GM23248 (cell line): Measurements from ENCODE around the gene SLC25A26. TPM values are rescaled to one million over a fixed set of nuclear protein-coding genes. Genes with fewer than 3 reads are reported as not detected.

Experiments used
- DNase-seq: peaks from one replicate; pipeline ENCODE4 v3.0.0-alpha.2; 2015
- H2AFZ ChIP-seq: fragments of 200-600 bp; sonication (generic); 2 replicates; pipeline ENCODE4 v1.6.1; 2016; ENCODE audit warnings: antibody characterized with exemption
- H3F3A ChIP-seq: fragments of 200-600 bp; sonication (generic); 2 replicates; pipeline ENCODE4 v1.6.1; 2016; ENCODE audit warnings: mild to moderate bottlenecking, antibody characterized with exemption, mixed run types; ENCODE audit not compliant: insufficient read depth
- H3K27ac ChIP-seq: fragments of 200-600 bp; sonication (generic); 2 replicates; pipeline ENCODE4 v1.5.1; 2016; ENCODE audit warnings: mild to moderate bottlenecking
- H3K27me3 ChIP-seq: fragments of 200-600 bp; sonication (generic); replicated peaks from 2 replicates; pipeline ENCODE4 v1.6.1; 2016; ENCODE audit warnings: mild to moderate bottlenecking; ENCODE audit not compliant: insufficient read depth
- H3K36me3 ChIP-seq: fragments of 200-600 bp; sonication (generic); 2 replicates; pipeline ENCODE4 v1.6.1; 2016; ENCODE audit warnings: low read depth, mild to moderate bottlenecking
- H3K4me1 ChIP-seq: fragments of 200-600 bp; sonication (generic); 2 replicates; pipeline ENCODE4 v1.6.1; 2016; ENCODE audit warnings: mild to moderate bottlenecking; ENCODE audit not compliant: insufficient read depth
- H3K4me2 ChIP-seq: fragments of 200-600 bp; sonication (generic); one replicate; pipeline ENCODE4 v1.6.1; 2016; ENCODE audit warnings: mild to moderate bottlenecking; ENCODE audit not compliant: unreplicated experiment
- H3K4me3 ChIP-seq: fragments of 200-600 bp; sonication (generic); 2 replicates; pipeline ENCODE4 v1.5.1; 2016; ENCODE audit warnings: mild to moderate bottlenecking
- H3K79me2 ChIP-seq: fragments of 200-600 bp; sonication (generic); 2 replicates; pipeline ENCODE4 v1.6.1; 2016; ENCODE audit warnings: mild to moderate bottlenecking; ENCODE audit not compliant: insufficient read depth
- H3K9ac ChIP-seq: fragments of 200-600 bp; sonication (generic); 2 replicates; pipeline ENCODE4 v1.6.1; 2016; ENCODE audit warnings: mild to moderate bottlenecking
- H3K9me2 ChIP-seq: fragments of 200-600 bp; sonication (generic); 2 replicates; pipeline ENCODE4 v1.6.1; 2016; ENCODE audit warnings: mixed run types, mild to moderate bottlenecking, moderate library complexity; ENCODE audit not compliant: insufficient read depth
- H3K9me3 ChIP-seq: fragments of 200-600 bp; sonication (generic); one replicate; pipeline ENCODE4 v1.6.1; 2017; ENCODE audit warnings: low read depth
- H4K20me1 ChIP-seq: fragments of 200-600 bp; sonication (generic); 2 replicates; pipeline ENCODE4 v1.6.0; 2016; ENCODE audit not compliant: insufficient read depth
- EZH2 ChIP-seq: fragments of 200-600 bp; sonication (generic); IDR thresholded peaks from 2 replicates; pipeline ENCODE4 v1.6.1; 2018; ENCODE audit warnings: antibody characterized with exemption, mild to moderate bottlenecking; ENCODE audit not compliant: insufficient read depth, poor library complexity, severe bottlenecking
- EZH2phosphoT487 ChIP-seq: fragments of 200-600 bp; sonication (generic); IDR thresholded peaks from 2 replicates; pipeline ENCODE4 v1.6.1; 2018; ENCODE audit warnings: antibody characterized with exemption, moderate library complexity, mild to moderate bottlenecking, low read depth; ENCODE audit not compliant: insufficient read depth
- WGBS, 2 experiments: methylation state at CpG; one replicate each; pipeline ENCODE4 v1.1.6; 2015 to 2017; ENCODE audit warnings: low lambda C conversion rate in 2 of 2, low coverage in 1 of 2; ENCODE audit errors: missing lambda C conversion rate in 2 of 2; 5-methylcytosine and 5-hydroxymethylcytosine counted together
- in situ Hi-C: fragments of 300-500 bp; cut with MboI; formaldehyde crosslinking; loops from 2 replicates; pipeline ENCODE4 v1.15.0; 2020
- polyA plus RNA-seq: library from polyadenylated mRNA; unstranded; fragments of >200 nt; fragmentation: Nextera tagmentation; extraction: Ambion mirVana; gene quantifications from 2 replicates; pipeline ENCODE4 v1.2.1, GENCODE V29; 2016
- total RNA-seq: library from RNA; depleted of rRNA; stranded (reverse); fragments of >200 nt; shearing (Covaris generic); gene quantifications from 2 replicates; pipeline ENCODE4 v1.2.3, GENCODE V29; 2014

The SLC25A26 gene
- total and polyA plus RNA-seq, 2 experiments from 2014 or later, result 25.2 to 26.9 TPM

DNA sequence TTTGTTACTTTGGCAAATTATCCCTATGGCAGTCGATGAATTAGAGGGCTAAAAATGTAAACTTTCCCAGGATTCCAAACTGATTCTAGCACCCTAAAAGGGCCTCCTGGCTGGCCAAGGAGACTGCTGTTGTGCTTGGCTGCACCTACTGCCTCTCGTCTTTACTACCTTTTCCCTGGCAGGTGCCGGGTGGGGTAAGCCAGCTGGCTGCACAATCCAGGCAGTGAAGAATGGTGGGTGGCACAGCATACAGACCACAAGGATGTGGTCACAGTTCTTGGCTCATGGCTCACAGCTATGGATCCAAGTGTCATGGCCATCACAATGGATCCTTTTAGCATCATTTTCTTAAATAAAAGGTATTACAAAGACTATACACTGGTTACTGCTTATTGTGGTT, 20.7 kb upstream of the SLC25A26 start:
- DNase-seq, result no peak
- no peaks in the 10 kb centered on the region for H3K36me3 ChIP-seq

DNA sequence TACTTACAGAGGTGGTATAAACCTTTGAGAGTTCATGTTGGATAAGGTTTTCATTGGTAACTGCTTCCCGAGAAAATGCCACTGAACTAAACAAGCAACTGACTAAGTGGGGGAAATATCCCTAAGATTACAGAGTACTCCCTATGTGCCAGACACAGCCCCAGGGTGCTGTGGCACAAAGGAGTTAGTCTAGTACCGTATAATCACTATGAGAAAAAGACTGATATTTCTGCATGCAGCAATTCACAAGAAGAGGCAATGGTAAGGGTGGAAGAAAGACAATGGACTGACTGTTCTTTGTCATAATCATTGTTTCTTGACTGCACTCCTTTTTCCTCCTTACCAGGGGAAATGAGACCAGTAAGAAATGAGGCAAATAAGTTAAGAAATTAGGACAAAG, 20.0 kb upstream of the SLC25A26 start:
- no peak for TF ChIP-seq EZH2phosphoT487
- TF ChIP-seq EZH2, result no peak
- Histone ChIP-seq H3K9me2 (no peaks in the 10 kb centered on the region), H3K36me3 (no peaks in the 10 kb centered on the region), H3K9me3 (no peaks in the 10 kb centered on the region), H3F3A (no peaks in the 10 kb centered on the region), H3K79me2 (no peaks in the 10 kb centered on the region), H3K9ac (no peak overlapping the region), H3K4me3 (no peak overlapping the region), H3K4me2 (no peak overlapping the region), H3K4me1 (no peaks in the 10 kb centered on the region), H3K27ac (no peak overlapping the region), H4K20me1 (no peaks in the 10 kb centered on the region), H2AFZ (no peak overlapping the region), H3K27me3 (peaks cover 32% of the 10 kb centered on the region)
- no peak for DNase-seq
- 69 to 74% methylated on average over 2 of the region's 2 CpGs for WGBS, 2 experiments
- in situ Hi-C loops, result no loop called here

More for the DNA sequence above, 20.7 kb upstream of the SLC25A26 start:
- H3K27ac ChIP-seq, result no peak overlapping the region
- no peaks in the 10 kb centered on the region for H3K9me2 ChIP-seq
- H3K4me2 ChIP-seq, result no peak overlapping the region
- H3K79me2 ChIP-seq, result no peaks in the 10 kb centered on the region
- in situ Hi-C loops, result no loop called here
- H3K4me1 ChIP-seq, result no peaks in the 10 kb centered on the region
- no peaks in the 10 kb centered on the region for H4K20me1 ChIP-seq
- no peaks in the 10 kb centered on the region for H3K9me3 ChIP-seq
- no peak for TF ChIP-seq EZH2phosphoT487
- TF ChIP-seq EZH2, result no peak
- H3K27me3 ChIP-seq, result peaks cover 25% of the 10 kb centered on the region
- WGBS, 2 experiments, result 41 to 58% methylated on average over 3 of the region's 3 CpGs
- no peaks in the 10 kb centered on the region for H3F3A ChIP-seq
- H3K9ac ChIP-seq, result no peak overlapping the region
- no peak overlapping the region for H3K4me3 ChIP-seq
- H2AFZ ChIP-seq, result no peak overlapping the region

DNA sequence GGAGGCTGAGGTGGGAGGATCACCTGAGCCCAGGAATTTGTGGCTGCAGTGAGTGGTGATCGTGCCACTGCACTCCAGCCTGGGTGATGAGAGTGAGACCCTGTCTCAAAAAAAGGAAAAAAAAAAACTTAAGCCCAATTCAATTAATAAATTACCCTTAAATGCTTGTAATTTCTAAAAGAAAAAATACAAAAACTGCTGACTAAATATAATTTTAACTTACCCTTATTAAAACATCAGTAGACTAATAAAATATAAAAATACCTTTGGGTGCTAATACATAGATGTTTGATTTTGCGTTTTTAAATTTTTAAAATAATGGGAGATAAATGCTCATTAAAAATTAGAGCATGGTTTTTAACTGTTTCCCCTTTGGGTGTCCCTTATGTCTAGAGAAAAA, 17.5 kb upstream of the SLC25A26 start:
- Histone ChIP-seq H2AFZ (no peak overlapping the region), H3K4me1 (no peaks in the 10 kb centered on the region), H3K9me3 (no peaks in the 10 kb centered on the region), H3K27me3 (peaks cover 32% of the 10 kb centered on the region), H3K9me2 (no peaks in the 10 kb centered on the region), H3K4me3 (no peak overlapping the region), H4K20me1 (no peaks in the 10 kb centered on the region), H3F3A (no peaks in the 10 kb centered on the region), H3K4me2 (no peak overlapping the region), H3K36me3 (no peaks in the 10 kb centered on the region), H3K27ac (no peak overlapping the region), H3K9ac (no peak overlapping the region), H3K79me2 (no peaks in the 10 kb centered on the region)
- WGBS, 2 experiments, result 41 to 48% methylated on average over 2 of the region's 2 CpGs
- TF ChIP-seq EZH2 (no peak), EZH2phosphoT487 (no peak)
- in situ Hi-C loops, result no loop called here
- no peak for DNase-seq

DNA sequence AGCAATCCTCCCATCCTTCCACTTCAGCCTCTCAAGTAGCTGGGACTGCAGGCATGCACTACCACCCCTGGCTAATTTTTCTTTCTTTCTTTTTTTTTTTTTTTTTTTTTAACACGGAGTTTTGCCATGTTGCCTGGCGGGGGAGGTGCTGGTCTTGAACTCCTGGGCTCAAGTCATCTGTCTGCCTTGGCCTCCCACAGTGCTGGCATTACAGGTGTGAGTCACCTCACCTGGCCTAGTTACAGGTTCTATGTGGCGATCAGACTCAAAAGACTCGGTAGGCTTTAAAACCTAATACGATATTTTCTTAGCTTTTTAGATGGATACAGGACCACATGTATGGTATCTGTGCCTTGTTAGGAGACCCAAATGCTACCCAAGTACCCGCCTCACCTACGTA, 14.0 kb upstream of the SLC25A26 start:
- H3K36me3 ChIP-seq, result no peaks in the 10 kb centered on the region
- no peak for DNase-seq
- no peak overlapping the region for H3K9ac ChIP-seq
- no peaks in the 10 kb centered on the region for H3K9me3 ChIP-seq
- no peaks in the 10 kb centered on the region for H3F3A ChIP-seq
- in situ Hi-C loops, result no loop called here
- H3K27ac ChIP-seq, result no peak overlapping the region
- peaks cover 25% of the 10 kb centered on the region for H3K27me3 ChIP-seq
- H3K79me2 ChIP-seq, result no peaks in the 10 kb centered on the region
- 71 to 74% methylated on average over 7 of the region's 7 CpGs for WGBS, 2 experiments
- H3K4me3 ChIP-seq, result no peak overlapping the region
- no peak overlapping the region for H2AFZ ChIP-seq
- H4K20me1 ChIP-seq, result no peaks in the 10 kb centered on the region
- H3K4me2 ChIP-seq, result no peak overlapping the region
- no peaks in the 10 kb centered on the region for H3K9me2 ChIP-seq
- TF ChIP-seq EZH2, result no peak
- no peak for TF ChIP-seq EZH2phosphoT487
- H3K4me1 ChIP-seq, result no peaks in the 10 kb centered on the region

DNA sequence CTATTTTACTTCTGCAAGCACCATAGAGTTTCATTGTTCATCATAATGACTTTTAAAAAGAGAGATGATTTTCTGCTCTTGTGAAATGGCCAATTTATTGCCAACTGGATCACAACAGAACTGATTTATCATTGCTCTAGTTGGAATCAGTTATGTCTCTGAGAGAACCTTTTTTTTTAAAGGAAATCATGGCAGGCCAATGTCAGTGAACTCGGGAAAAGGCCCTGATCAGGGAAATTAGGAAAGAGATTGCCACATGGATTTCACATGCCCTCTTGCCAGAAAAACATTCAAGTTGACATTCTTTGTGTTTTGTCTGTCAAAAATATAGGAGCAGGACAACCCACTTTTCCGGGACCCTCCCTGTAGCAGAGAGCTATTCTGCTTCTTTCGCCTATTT, 12.6 kb upstream of the SLC25A26 start:
- Histone ChIP-seq H3K9me3 (no peaks in the 10 kb centered on the region), H3K36me3 (no peaks in the 10 kb centered on the region), H3K9ac (no peak overlapping the region), H3K4me3 (no peak overlapping the region), H3K27me3 (peaks cover 20% of the 10 kb centered on the region), H3F3A (no peaks in the 10 kb centered on the region), H3K4me2 (no peak overlapping the region), H4K20me1 (no peaks in the 10 kb centered on the region), H3K9me2 (no peaks in the 10 kb centered on the region), H3K79me2 (no peaks in the 10 kb centered on the region), H2AFZ (no peak overlapping the region), H3K27ac (no peak overlapping the region), H3K4me1 (no peaks in the 10 kb centered on the region)
- in situ Hi-C loops, result no loop called here
- no peak for TF ChIP-seq EZH2phosphoT487
- no peak for TF ChIP-seq EZH2
- 52 to 57% methylated on average over 3 of the region's 3 CpGs for WGBS, 2 experiments
- DNase-seq, result no peak
